HG02938 (cell line): ENCODE measurements around the gene GDPD5.

ENCODE experiments used
- ATAC-seq: cut with Tn5 transposase; IDR thresholded peaks from one replicate; pipeline ENCODE4 v1.9.1; 2021; ENCODE audit warnings: mild to moderate bottlenecking, moderate library complexity; ENCODE audit not compliant: unreplicated experiment

The GDPD5 gene

GRCh38 chr11:75406338-75406777 is 119.4 kb downstream of the GDPD5 start:
- ATAC-seq = no peak

- ATAC-seq = no peak
Observed at GRCh38 chr11:75403983-75404658, 121.6 kb downstream of the GDPD5 start.

GRCh38 chr11:75403037-75403436 is 122.7 kb downstream of the GDPD5 start:
- ATAC-seq = no peak

GRCh38 chr11:75402002-75402773 is 123.6 kb downstream of the GDPD5 start:
- ATAC-seq = no peak

GRCh38 chr11:75400146-75400865 is 125.4 kb downstream of the GDPD5 start:
- no peak for ATAC-seq

GRCh38 chr11:75399344-75400145 is 126.2 kb downstream of the GDPD5 start, which contains the start of gene RPS3:
Gene RPS3, plus strand, starts transcription at chr11:75399518. Its CDS starts 30 bp downstream, at chr11:75399548.
- ATAC-seq = peak; percentile 86

- ATAC-seq = no peak
Observed at GRCh38 chr11:75398906-75399305, 126.8 kb downstream of the GDPD5 start.

- no peak for ATAC-seq
Observed at GRCh38 chr11:75394085-75394840, 131.5 kb downstream of the GDPD5 start.

GRCh38 chr11:75389925-75390324 is 135.8 kb downstream of the GDPD5 start:
- ATAC-seq = no peak

- ATAC-seq = no peak
Observed at GRCh38 chr11:75389276-75389605, 136.5 kb downstream of the GDPD5 start.

GRCh38 chr11:75388386-75389275 is 137.1 kb downstream of the GDPD5 start:
- ATAC-seq = peak; percentile 64

- no peak for ATAC-seq
Observed at GRCh38 chr11:75387736-75388294, 137.9 kb downstream of the GDPD5 start.

GRCh38 chr11:75386942-75387630 is 138.7 kb downstream of the GDPD5 start:
- ATAC-seq = no peak
